Parathyroid adenoma (tissue), 2 donors: ENCODE results near the gene PRSS1.
"Not testable (repeated sequence)": the region's sequence is repeated elsewhere in the genome, so short reads cannot be mapped to it uniquely, and the experiment has no call there.

Experiments
- H2AFZ ChIP-seq: fragments of 300-600 bp; sonication (generic); one replicate; pipeline ENCODE4 v1.7.0; 2017; ENCODE audit warnings: antibody characterized with exemption, mild to moderate bottlenecking
- H3K27ac ChIP-seq: fragments of 300-600 bp; sonication (generic); one replicate; pipeline ENCODE4 v1.7.0; 2017
- H3K27me3 ChIP-seq: fragments of 300-600 bp; sonication (generic); one replicate; pipeline ENCODE4 v1.7.0; 2017; ENCODE audit warnings: low read length; ENCODE audit not compliant: control insufficient read depth, insufficient read depth
- H3K36me3 ChIP-seq: fragments of 300-600 bp; sonication (generic); one replicate; pipeline ENCODE4 v1.7.0; 2017; ENCODE audit warnings: low read length; ENCODE audit not compliant: control insufficient read depth, insufficient read depth
- H3K4me1 ChIP-seq: fragments of 300-600 bp; sonication (generic); one replicate; pipeline ENCODE4 v1.7.0; 2017; ENCODE audit warnings: control low read depth
- H3K4me2 ChIP-seq: fragments of 300-600 bp; sonication (generic); one replicate; pipeline ENCODE4 v1.7.0; 2017; ENCODE audit warnings: low read length
- H3K4me3 ChIP-seq: fragments of 300-600 bp; sonication (generic); one replicate; pipeline ENCODE4 v1.7.0; 2017; ENCODE audit warnings: low read depth, low read length
- H3K79me2 ChIP-seq: fragments of 300-600 bp; sonication (generic); one replicate; pipeline ENCODE4 v1.7.0; 2017; ENCODE audit warnings: control low read depth
- H3K9ac ChIP-seq: fragments of 300-600 bp; sonication (generic); one replicate; pipeline ENCODE4 v1.7.0; 2017; ENCODE audit warnings: mild to moderate bottlenecking
- H3K9me3 ChIP-seq: fragments of 300-600 bp; sonication (generic); one replicate; pipeline ENCODE4 v1.7.0; 2017; ENCODE audit warnings: low read length; ENCODE audit not compliant: control insufficient read depth
- TF ChIP-seq, protein P1 (sequence below): fragments of 300-600 bp; sonication (generic); IDR thresholded peaks from one replicate; pipeline ENCODE4 v1.7.0; 2017; ENCODE audit warnings: antibody characterized with exemption, mild to moderate bottlenecking
- donor health status: primary hyperparathyroidism.

The PRSS1 gene

DNA sequence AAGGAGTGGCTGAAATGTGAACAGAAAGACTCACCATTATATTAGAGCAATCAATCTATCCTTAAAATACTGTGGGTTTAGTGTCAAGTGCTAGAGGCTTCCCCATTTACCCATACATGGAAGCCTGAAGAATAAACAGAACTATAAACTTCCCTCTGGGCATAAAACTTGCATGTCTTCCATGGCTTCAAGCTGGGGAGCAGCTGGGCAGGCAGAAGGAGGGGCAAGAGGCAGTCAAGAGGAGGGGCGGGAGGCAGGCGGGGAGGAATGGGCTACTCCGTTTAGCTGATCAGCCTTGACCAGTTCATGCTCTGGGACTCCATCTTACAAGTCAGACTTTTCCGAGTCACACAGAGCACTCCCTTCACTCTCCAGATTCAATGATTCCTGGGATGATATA is 3.5 kb upstream of the PRSS1 start:
- Histone ChIP-seq H3K36me3 (no peaks in the 10 kb centered on the region), H3K4me1 (no peaks in the 10 kb centered on the region), H2AFZ (no peak overlapping the region), H3K79me2 (no peaks in the 10 kb centered on the region), H3K27me3 (no peaks in the 10 kb centered on the region), H3K4me3 (no peak overlapping the region), H3K9me3 (no peaks in the 10 kb centered on the region), H3K27ac (no peak overlapping the region), H3K9ac (no peak overlapping the region), H3K4me2 (no peak overlapping the region)
- TF ChIP-seq, protein P1, sequence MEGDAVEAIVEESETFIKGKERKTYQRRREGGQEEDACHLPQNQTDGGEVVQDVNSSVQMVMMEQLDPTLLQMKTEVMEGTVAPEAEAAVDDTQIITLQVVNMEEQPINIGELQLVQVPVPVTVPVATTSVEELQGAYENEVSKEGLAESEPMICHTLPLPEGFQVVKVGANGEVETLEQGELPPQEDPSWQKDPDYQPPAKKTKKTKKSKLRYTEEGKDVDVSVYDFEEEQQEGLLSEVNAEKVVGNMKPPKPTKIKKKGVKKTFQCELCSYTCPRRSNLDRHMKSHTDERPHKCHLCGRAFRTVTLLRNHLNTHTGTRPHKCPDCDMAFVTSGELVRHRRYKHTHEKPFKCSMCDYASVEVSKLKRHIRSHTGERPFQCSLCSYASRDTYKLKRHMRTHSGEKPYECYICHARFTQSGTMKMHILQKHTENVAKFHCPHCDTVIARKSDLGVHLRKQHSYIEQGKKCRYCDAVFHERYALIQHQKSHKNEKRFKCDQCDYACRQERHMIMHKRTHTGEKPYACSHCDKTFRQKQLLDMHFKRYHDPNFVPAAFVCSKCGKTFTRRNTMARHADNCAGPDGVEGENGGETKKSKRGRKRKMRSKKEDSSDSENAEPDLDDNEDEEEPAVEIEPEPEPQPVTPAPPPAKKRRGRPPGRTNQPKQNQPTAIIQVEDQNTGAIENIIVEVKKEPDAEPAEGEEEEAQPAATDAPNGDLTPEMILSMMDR = no peak

GRCh38 chr7:142746264-142746663 is 3.0 kb upstream of the PRSS1 start:
- H3K4me1 ChIP-seq = no peaks in the 10 kb centered on the region
- H3K9ac ChIP-seq = no peak overlapping the region
- no peaks in the 10 kb centered on the region for H3K79me2 ChIP-seq
- H3K9me3 ChIP-seq = no peaks in the 10 kb centered on the region
- H2AFZ ChIP-seq = no peak overlapping the region
- TF ChIP-seq, protein P1 = no peak
- no peak overlapping the region for H3K4me3 ChIP-seq
- H3K27ac ChIP-seq = no peak overlapping the region
- no peak overlapping the region for H3K4me2 ChIP-seq
- no peaks in the 10 kb centered on the region for H3K27me3 ChIP-seq
- no peaks in the 10 kb centered on the region for H3K36me3 ChIP-seq

DNA sequence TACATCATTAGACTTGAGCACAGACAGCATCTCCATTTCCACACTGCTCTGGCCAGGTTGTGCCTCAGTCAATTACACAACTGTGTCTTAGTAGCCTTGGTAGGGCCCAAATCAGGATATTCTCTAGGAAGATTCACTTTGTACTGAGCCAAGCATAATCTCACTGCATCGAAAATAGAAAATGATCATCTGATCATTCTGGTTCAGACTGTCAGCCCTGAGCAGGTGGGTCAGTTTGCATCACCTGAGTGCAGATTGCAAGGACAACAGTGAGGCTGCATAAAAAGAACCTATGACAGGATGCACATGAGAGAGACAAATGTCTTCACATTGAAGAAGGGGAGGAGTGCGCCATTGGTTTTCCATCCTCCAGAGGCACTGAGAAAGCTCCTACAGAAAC is 862 bp upstream of the PRSS1 start:
- not testable (repeated sequence) for H3K9ac ChIP-seq, H3K79me2 ChIP-seq, H3K4me2 ChIP-seq, H3K36me3 ChIP-seq, H3K27me3 ChIP-seq, H3K4me1 ChIP-seq, H3K27ac ChIP-seq, H2AFZ ChIP-seq, H3K4me3 ChIP-seq, H3K9me3 ChIP-seq

- Histone ChIP-seq H2AFZ (no peak overlapping the region), H3K9ac (no peak overlapping the region), H3K4me3 (no peak overlapping the region), H3K4me2 (no peak overlapping the region), H3K79me2 (no peaks in the 10 kb centered on the region), H3K4me1 (no peaks in the 10 kb centered on the region), H3K27me3 (no peaks in the 10 kb centered on the region), H3K27ac (no peak overlapping the region), H3K36me3 (no peaks in the 10 kb centered on the region), H3K9me3 (no peaks in the 10 kb centered on the region)
- TF ChIP-seq, protein P1 = no peak
Measured at GRCh38 chr7:142750321-142750938, 1.2 kb downstream of the PRSS1 start.

GRCh38 chr7:142751526-142752175 is 2.4 kb downstream of the PRSS1 start:
- H3K9me3 ChIP-seq, H3K79me2 ChIP-seq, H3K27ac ChIP-seq, H3K4me3 ChIP-seq, H3K27me3 ChIP-seq, H3K4me2 ChIP-seq, H3K9ac ChIP-seq, H3K4me1 ChIP-seq, H2AFZ ChIP-seq, H3K36me3 ChIP-seq: not testable (repeated sequence)
